Calu3 (cell line): ENCODE measurements around the gene CEP41. TPM values are rescaled to one million over a fixed set of nuclear protein-coding genes. Genes with fewer than 3 reads are reported as not detected.

Source experiments
- BruUV-seq: library from RNA; stranded (reverse); fragments of 400-500 nt; replicated peaks from 2 replicates; lab custom pipeline; 2021; lab: Mats Ljungman, UMichigan
- CTCF ChIA-PET: fragments of 300-600 bp; sonication (Branson Sonifier 250); formaldehyde crosslinking; loops from one replicate; lab custom pipeline; 2022; ENCODE audit warnings: antibody characterized with exemption; lab: Charles Lee
- DNase-seq: peaks from one replicate; pipeline ENCODE4 v3.0.0; 2022
- H3K27ac Mint-ChIP-seq: one replicate; pipeline ENCODE4 v1.8.0; 2022; ENCODE audit warnings: mixed read lengths; ENCODE audit not compliant: unreplicated experiment
- H3K27me3 Mint-ChIP-seq: one replicate; pipeline ENCODE4 v1.8.0; 2022; ENCODE audit warnings: mixed read lengths; ENCODE audit not compliant: unreplicated experiment
- H3K36me3 Mint-ChIP-seq: one replicate; pipeline ENCODE4 v1.8.0; 2022; ENCODE audit warnings: mild to moderate bottlenecking, moderate library complexity, mixed read lengths; ENCODE audit not compliant: insufficient read depth, unreplicated experiment
- H3K4me1 Mint-ChIP-seq: one replicate; pipeline ENCODE4 v1.8.0; 2022; ENCODE audit warnings: mild to moderate bottlenecking, low read depth, mixed read lengths; ENCODE audit not compliant: unreplicated experiment
- H3K4me3 Mint-ChIP-seq: one replicate; pipeline ENCODE4 v1.8.0; 2022; ENCODE audit warnings: mild to moderate bottlenecking, low read depth, moderate library complexity, mixed read lengths; ENCODE audit not compliant: unreplicated experiment
- H3K9me3 Mint-ChIP-seq: one replicate; pipeline ENCODE4 v1.8.0; 2022; ENCODE audit warnings: low read depth, mixed read lengths; ENCODE audit not compliant: unreplicated experiment
- CTCF ChIP-seq: fragments of 200-600 bp; IDR thresholded peaks from one replicate; pipeline ENCODE4 v1.8.0; 2022; ENCODE audit warnings: antibody characterized with exemption; ENCODE audit not compliant: unreplicated experiment
- intact Hi-C: fragments of 100-400 bp; cut with micrococcal nuclease; formaldehyde crosslinking; loops from one replicate; pipeline ENCODE4 v1.10.0; 2022; ENCODE audit not compliant: unreplicated experiment
- total RNA-seq: library from RNA; stranded (reverse); gene quantifications from 2 replicates; pipeline ENCODE4 v1.2.3, GENCODE V29; 2022

The CEP41 gene
- total RNA-seq, 1 experiment from 2014 or later: 21.6 TPM

DNA sequence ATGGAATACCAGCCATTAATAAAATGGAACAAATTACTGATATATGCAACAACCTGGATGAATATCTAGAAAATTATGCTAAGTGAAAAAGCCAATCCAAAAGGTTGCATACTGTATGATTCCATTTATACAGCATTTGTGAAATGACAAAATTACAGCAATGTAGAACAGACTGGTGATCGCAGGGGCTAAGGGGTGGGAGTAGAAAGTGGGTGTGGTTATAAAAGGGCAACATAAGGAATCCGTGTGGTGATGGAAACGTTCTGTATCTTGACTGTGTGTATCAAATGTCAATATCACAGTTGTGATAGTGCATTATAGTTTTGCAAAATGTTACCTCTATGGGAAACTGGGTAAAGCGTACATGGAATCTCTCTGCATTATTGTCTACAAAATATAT, 15.0 kb downstream of the CEP41 start:
- Mint-ChIP-seq H3K4me3 (no peak overlapping the region), H3K27me3 (no peaks in the 10 kb centered on the region), H3K36me3 (no peaks in the 10 kb centered on the region), H3K4me1 (no peaks in the 10 kb centered on the region), H3K27ac (no peak overlapping the region), H3K9me3 (no peaks in the 10 kb centered on the region)
- DNase-seq: no peak
- CTCF ChIA-PET: no interaction called here
- intact Hi-C loops: no loop called here
- TF ChIP-seq CTCF: no peak
- no TSS peak for BruUV-seq

DNA sequence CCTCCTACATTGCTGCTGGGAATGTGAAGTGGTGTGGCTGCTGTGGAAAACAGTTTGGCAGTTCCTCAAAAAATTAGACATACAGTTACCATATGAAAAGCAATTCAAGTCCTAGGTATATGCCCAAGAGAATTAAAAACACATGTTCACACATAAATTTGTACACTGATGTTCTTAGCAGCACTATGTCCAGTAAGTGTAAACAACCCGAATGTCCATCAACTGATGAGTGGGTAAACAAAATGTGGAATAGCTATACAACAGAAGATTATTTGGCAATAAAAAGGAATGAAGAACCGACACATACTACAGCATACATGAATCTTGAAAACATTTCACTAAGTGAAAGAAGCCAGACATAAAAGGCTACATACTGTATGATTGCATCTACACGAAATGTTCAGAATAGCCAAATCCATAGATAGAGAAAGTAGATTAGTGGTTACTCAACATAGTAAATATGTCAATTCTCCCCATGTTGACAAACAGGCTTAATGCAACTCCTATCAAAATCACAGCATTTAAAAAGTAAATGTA, 17.2 kb downstream of the CEP41 start:
- Mint-ChIP-seq H3K9me3 (no peaks in the 10 kb centered on the region), H3K27ac (no peak overlapping the region), H3K36me3 (no peaks in the 10 kb centered on the region), H3K4me1 (peaks cover 7% of the 10 kb centered on the region), H3K27me3 (no peaks in the 10 kb centered on the region), H3K4me3 (no peak overlapping the region)
- intact Hi-C loops: no loop called here
- TF ChIP-seq CTCF: no peak
- no peak for DNase-seq
- CTCF ChIA-PET: no interaction called here
- BruUV-seq: no TSS peak

DNA sequence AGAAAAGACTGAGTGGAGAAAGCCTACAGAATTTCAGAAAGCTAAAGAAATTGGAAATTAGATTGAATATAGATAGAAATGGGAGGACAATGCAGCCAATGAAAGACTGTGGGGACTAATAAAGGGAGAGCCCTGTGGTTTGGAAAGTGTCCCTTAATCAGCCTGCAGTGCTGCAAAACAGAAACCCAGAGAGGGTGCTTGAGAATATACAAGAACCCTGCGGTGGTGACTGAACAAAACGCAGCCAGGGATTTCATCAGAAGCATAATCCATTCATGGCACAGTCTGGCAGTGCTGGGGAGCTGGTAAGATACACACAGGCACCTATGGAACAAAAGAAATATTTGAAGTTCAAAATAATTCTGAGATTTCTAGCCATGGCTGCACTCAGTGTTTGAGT, 19.1 kb downstream of the CEP41 start:
- Mint-ChIP-seq H3K27me3 (no peaks in the 10 kb centered on the region), H3K4me3 (no peak overlapping the region), H3K4me1 (peaks cover 7% of the 10 kb centered on the region), H3K36me3 (no peaks in the 10 kb centered on the region), H3K9me3 (no peaks in the 10 kb centered on the region), H3K27ac (no peak overlapping the region)
- BruUV-seq: no TSS peak
- CTCF ChIA-PET: no interaction called here
- DNase-seq: no peak
- no peak for TF ChIP-seq CTCF
- intact Hi-C loops: no loop called here

DNA sequence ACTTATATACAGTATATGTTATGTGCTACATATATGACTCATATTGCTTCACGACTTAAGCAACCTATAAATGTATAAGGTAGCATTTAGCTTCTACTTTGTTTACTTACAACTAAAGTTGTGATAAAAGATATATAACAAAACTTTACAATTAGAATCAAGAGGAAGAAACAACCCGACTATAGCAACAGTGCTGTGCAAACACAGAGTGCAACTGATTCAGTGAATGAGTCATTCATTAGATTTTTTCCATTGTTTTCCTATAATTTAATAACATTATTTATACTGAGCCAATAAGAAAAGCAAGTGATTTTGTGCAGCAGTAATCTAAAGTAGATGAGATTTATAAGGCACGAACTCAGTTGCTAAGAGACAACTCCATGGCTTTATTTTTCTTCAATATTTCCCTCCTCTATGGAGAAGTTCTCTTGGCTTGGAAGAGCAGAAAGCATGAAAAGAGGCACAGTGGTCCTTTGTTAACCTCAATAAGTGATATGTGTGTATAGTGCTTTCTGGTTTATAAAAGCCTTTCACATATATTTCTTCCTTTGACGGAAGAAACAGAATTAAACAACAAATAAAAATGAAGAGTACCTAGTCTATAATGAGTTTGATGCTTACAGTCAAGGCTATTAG, 19.8 kb downstream of the CEP41 start:
- intact Hi-C loops: no loop called here
- H3K27ac Mint-ChIP-seq: no peak overlapping the region
- no peak overlapping the region for H3K4me3 Mint-ChIP-seq
- no peaks in the 10 kb centered on the region for H3K27me3 Mint-ChIP-seq
- no peaks in the 10 kb centered on the region for H3K9me3 Mint-ChIP-seq
- H3K36me3 Mint-ChIP-seq: no peaks in the 10 kb centered on the region
- CTCF ChIA-PET: no interaction called here
- BruUV-seq: no TSS peak
- peaks cover 7% of the 10 kb centered on the region for H3K4me1 Mint-ChIP-seq
- no peak for TF ChIP-seq CTCF
- no peak for DNase-seq
